Gastroesophageal sphincter (tissue), 4 donors: ENCODE data around the gene ZCCHC12. TPM values are rescaled to one million over a fixed set of nuclear protein-coding genes. Genes with fewer than 3 reads are reported as not detected.
"Not testable (repeated sequence)": the region's sequence is repeated elsewhere in the genome, so short reads cannot be mapped to it uniquely, and the experiment has no call there.

ENCODE experiments used
- ATAC-seq: fragments of 150-250 bp; one replicate; pipeline ENCODE4 v1.9.1; 2016; ENCODE audit warnings: mild to moderate bottlenecking, moderate library complexity
- H3K27ac ChIP-seq, 4 donors: fragments of 200-600 bp; sonication (generic) in 3 of 4; 1 replicate in 3 of 4; 2 replicates in 1 of 4; pipeline ENCODE4 v1.5.1; 2016 to 2019
- H3K27me3 ChIP-seq: fragments of 200-600 bp; sonication (generic); one replicate; pipeline ENCODE4 v1.5.1; 2019
- H3K36me3 ChIP-seq, 2 donors: fragments of 200-600 bp; sonication (generic); one replicate each; pipeline ENCODE4 v1.5.1; 2019; ENCODE audit warnings: control low read depth in 1 of 2
- H3K4me1 ChIP-seq, 3 donors: fragments of 200-600 bp; sonication (generic); 1 replicate in 2 of 3; 2 replicates in 1 of 3; pipeline ENCODE4 v1.5.1; 2016 to 2019; ENCODE audit warnings: control low read depth in 2 of 3
- H3K4me3 ChIP-seq, 2 donors: fragments of 200-600 bp; sonication (generic); one replicate each; pipeline ENCODE4 v1.5.1; 2019; ENCODE audit warnings: mild to moderate bottlenecking in 1 of 2, moderate library complexity in 1 of 2
- H3K9me3 ChIP-seq, 3 donors: fragments of 200-600 bp; sonication (generic); one replicate each; pipeline ENCODE4 v1.5.1; 2017 to 2019; ENCODE audit warnings: control low read depth in 2 of 3
- CTCF ChIP-seq, 4 experiments: fragments of 200-600 bp in 2 of 4; fragments of 450-650 bp in 2 of 4; sonication (generic) in 1 of 4; IDR thresholded peaks; one replicate each; pipeline ENCODE4 v1.5.1; 2017 to 2019; ENCODE audit warnings: antibody characterized with exemption in 4 of 4, mild to moderate bottlenecking in 2 of 4, moderate library complexity in 2 of 4
- EP300 ChIP-seq: sonication (generic); formaldehyde crosslinking; IDR thresholded peaks from one replicate; pipeline ENCODE4 v1.6.1; 2017; ENCODE audit warnings: antibody characterized with exemption, mild to moderate bottlenecking
- POLR2A ChIP-seq, 2 donors: fragments of 450-650 bp; IDR thresholded peaks; one replicate each; pipeline ENCODE4 v1.6.1; 2017; ENCODE audit warnings: antibody characterized with exemption in 2 of 2, mild to moderate bottlenecking in 2 of 2, moderate library complexity in 1 of 2
- POLR2AphosphoS5 ChIP-seq: sonication (generic); formaldehyde crosslinking; IDR thresholded peaks from one replicate; pipeline ENCODE4 v1.6.1; 2017; ENCODE audit warnings: antibody characterized with exemption
- WGBS, 2 donors: methylation state at CpG; one replicate each; pipeline ENCODE4 v1.1.5; 2018; ENCODE audit warnings: low coverage in 1 of 2; 5-methylcytosine and 5-hydroxymethylcytosine counted together
- total RNA-seq, 4 donors: library from RNA; depleted of rRNA; stranded (reverse); fragments of >200 nt; gene quantifications; one replicate each; pipeline ENCODE4 v1.1.0, GENCODE V29; 2016

ZCCHC12 gene
- total RNA-seq, 4 donors from 2014 or later: 0.31 to 3.5 (median 0.84) TPM

DNA sequence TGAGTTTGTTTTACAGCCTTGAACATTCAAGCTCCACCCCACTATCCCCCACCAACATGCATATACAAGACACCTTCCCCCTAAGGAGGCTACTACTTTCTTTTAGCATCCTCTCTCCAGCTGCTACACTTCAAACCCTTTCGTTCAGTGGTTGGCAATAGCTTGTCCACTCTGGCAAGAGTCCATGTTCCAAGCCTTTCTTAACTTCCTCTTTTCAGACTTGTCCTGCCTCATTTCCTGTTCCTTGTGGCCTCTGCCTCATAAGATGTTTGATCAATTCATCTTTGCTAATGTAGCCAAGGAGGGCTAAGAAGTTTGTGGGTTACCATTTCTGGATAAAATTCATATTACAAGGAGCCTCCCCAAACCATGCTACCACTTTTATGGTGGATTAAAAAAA, 20.8 kb upstream of the ZCCHC12 start:
- H3K4me1 ChIP-seq: peaks cover 0 to 20% (median 0%) of the 10 kb centered on the region in 3 donors
- peak; percentile 38 for ATAC-seq
- no peak for TF ChIP-seq POLR2A (IDR thresholded peaks at IDR 0.05)
- peak; percentile 13 for TF ChIP-seq POLR2AphosphoS5
- no peaks in the 10 kb centered on the region for H3K9me3 ChIP-seq
- WGBS, 2 donors: 13 to 27% methylated on average over 1 of the region's 1 CpG
- no peak overlapping the region for H3K4me3 ChIP-seq
- no peaks in the 10 kb centered on the region for H3K36me3 ChIP-seq
- H3K27ac ChIP-seq: peak overlapping the region in 2 of 4 donors; percentile 10 to 30
- H3K27me3 ChIP-seq: no peaks in the 10 kb centered on the region

DNA sequence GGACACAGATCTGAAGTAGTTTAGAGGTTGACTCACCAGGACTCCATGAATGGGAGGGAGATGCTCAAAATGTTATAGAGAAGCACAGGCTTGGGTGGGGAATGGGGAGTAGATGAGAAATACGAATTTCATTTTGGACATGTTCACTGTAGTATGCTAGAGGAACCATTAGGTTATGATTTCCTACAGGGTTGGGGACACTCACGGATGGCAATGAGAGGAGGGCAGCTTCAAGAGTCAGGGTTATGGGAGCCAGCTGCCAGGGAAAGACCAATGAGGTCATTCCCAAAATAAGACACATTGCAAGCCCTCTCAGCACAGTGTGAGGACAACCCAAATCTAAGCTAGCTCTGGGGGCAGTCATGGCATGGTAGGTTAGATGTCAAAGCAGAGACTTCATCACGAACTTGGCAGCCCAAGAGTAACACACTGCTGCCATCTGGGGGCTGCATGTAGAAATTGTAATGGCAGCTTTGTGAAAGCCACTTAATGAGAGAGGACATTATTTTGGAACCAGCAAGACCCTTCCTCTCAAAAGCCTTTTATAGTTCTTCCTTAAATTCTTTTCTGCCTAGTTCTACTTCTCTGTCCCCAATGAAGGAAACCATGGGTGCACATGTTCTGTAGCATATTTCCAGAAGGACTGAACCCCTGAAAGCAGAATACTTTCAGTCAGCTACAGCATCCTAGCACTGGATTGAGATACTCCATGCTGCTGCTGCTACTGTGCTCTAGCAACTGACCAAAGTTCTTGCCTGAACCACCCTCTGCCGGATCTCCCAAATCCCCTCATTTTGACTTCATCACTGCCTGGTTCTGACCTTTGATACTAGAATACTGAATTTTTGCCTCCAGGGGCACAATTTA, 16.2 kb upstream of the ZCCHC12 start:
- Histone ChIP-seq H3K27me3 (no peaks in the 10 kb centered on the region), H3K27ac (no peak overlapping the region), H3K4me1 (peaks cover 0 to 12% (median 0%) of the 10 kb centered on the region in 3 donors), H3K9me3 (no peaks in the 10 kb centered on the region), H3K36me3 (no peaks in the 10 kb centered on the region), H3K4me3 (no peak overlapping the region)
- WGBS, 2 donors: 37 to 60% methylated on average over 1 to 4 of the region's 4 CpGs
- TF ChIP-seq CTCF (IDR thresholded peaks at IDR 0.05) (peak; percentile 38 to 75 (median 58)), POLR2AphosphoS5 (no peak)
- peak; percentile 65 for ATAC-seq

- not testable (repeated sequence) for H3K9me3 ChIP-seq, H3K27me3 ChIP-seq, H3K4me3 ChIP-seq, H3K27ac ChIP-seq, H3K36me3 ChIP-seq, H3K4me1 ChIP-seq, ATAC-seq
- WGBS, 2 donors: 84 to 100% methylated on average over 3 to 4 of the region's 4 CpGs
These were observed 6.4 kb upstream of the ZCCHC12 start for GRCh38 chrX:118817257-118817656.

DNA sequence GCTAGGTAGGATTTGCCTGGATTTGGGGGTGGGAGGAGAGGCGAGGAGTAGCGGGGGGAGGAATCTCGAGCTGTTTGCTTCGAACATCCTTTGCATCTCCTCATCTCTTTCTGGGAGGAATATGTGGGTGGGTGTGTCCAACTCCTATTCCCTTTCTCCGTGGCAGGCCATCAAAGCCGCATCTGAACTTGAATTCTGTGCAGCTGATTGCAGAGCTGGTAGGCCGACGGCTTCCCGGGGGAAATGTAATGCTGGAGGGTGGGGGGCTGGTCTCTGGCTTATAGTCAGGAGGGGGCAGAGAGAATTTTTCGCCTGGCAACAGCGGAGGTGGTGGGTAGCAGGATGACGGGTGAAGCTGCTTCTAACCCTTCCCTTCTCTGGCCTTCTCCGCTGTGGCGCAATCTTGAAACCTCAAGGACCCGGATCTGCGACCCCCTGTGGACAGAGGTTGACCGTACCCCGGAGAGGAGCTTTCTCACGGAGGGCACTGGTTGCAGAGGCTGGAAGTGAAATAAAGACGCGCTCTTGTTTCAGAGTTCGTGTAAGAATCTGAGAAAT, 628 bp downstream of the ZCCHC12 start:
- Histone ChIP-seq H3K4me3 (peak overlapping the region in 1 of 2 donors; percentile 41), H3K27me3 (peaks cover 6% of the 10 kb centered on the region), H3K9me3 (no peaks in the 10 kb centered on the region), H3K4me1 (peaks cover 0 to 11% (median 3%) of the 10 kb centered on the region in 3 donors), H3K36me3 (no peaks in the 10 kb centered on the region), H3K27ac (no peak overlapping the region)
- ATAC-seq: no peak
- WGBS, 2 donors: 3 to 52% methylated on average over 5 to 16 of the region's 22 CpGs
- TF ChIP-seq POLR2A (IDR thresholded peaks at IDR 0.05) (no peak), POLR2AphosphoS5 (no peak), EP300 (no peak), CTCF (IDR thresholded peaks at IDR 0.05) (no peak)

- WGBS, 2 donors: 52 to 53% methylated on average over 7 to 8 of the region's 16 CpGs
- no peak overlapping the region for H3K4me3 ChIP-seq
These were observed 1.6 kb downstream of the ZCCHC12 start for GRCh38 chrX:118825227-118825626.

More at GRCh38 chrX:118825227-118825626, 1.6 kb downstream of the ZCCHC12 start:
- H3K4me1 ChIP-seq: peaks cover 0 to 11% (median 3%) of the 10 kb centered on the region in 3 donors
- ATAC-seq: no peak
- peaks cover 6% of the 10 kb centered on the region for H3K27me3 ChIP-seq
- no peak overlapping the region for H3K27ac ChIP-seq
- TF ChIP-seq EP300 (no peak), CTCF (IDR thresholded peaks at IDR 0.05) (no peak), POLR2AphosphoS5 (no peak), POLR2A (IDR thresholded peaks at IDR 0.05) (no peak)
- H3K9me3 ChIP-seq: no peaks in the 10 kb centered on the region
- H3K36me3 ChIP-seq: no peaks in the 10 kb centered on the region
